GM23248 (cell line): Measurements from ENCODE around the gene SIGLEC1.

Experiments
- EZH2 ChIP-seq: fragments of 200-600 bp; sonication (generic); IDR thresholded peaks from 2 replicates; pipeline ENCODE4 v1.6.1; 2018; ENCODE audit warnings: antibody characterized with exemption, mild to moderate bottlenecking; ENCODE audit not compliant: insufficient read depth, poor library complexity, severe bottlenecking
- EZH2phosphoT487 ChIP-seq: fragments of 200-600 bp; sonication (generic); IDR thresholded peaks from 2 replicates; pipeline ENCODE4 v1.6.1; 2018; ENCODE audit warnings: antibody characterized with exemption, moderate library complexity, mild to moderate bottlenecking, low read depth; ENCODE audit not compliant: insufficient read depth

GRCh38 chr20:3754276-3754630 lies 41.9 kb upstream of the SIGLEC1 start:
- TF ChIP-seq EZH2phosphoT487 (no peak), EZH2 (no peak)
